Stimulated activated CD4-positive, alpha-beta T cell treated with anti-CD3 and anti-CD28 coated beads, TNF-alpha, amount 100 ng/mL, for 48 hours (primary cell): ENCODE results near the gene ERG.
A peak's percentile ranks its signal among the peaks of the same experiment; 100 is the strongest.

Experiments used
- DNase-seq, 3 donors: peaks; one replicate each; pipeline ENCODE4 v3.0.0-alpha.2; 2020; ENCODE audit warnings: low read depth in 3 of 3

ERG gene

DNA sequence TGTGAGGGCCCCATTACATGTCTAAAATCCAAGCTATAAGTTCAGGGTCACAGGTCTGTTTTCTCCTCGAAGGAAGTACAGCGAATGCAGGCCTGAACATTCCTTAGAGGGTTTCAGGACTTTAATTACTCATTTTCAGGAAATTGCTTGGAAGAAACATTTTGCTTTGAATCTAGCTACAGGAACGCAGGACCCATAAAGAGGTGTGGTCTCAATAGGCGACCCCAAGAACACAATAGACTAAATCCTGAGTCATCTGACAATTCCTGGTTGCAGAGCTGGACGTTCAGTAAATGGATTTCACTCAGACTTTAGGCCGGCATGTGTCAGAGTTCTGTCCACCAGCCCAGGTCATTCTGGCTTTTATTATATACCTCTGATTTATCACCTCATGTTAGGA, 1.0 kb upstream of the ERG start:
- DNase-seq = no peak

DNA sequence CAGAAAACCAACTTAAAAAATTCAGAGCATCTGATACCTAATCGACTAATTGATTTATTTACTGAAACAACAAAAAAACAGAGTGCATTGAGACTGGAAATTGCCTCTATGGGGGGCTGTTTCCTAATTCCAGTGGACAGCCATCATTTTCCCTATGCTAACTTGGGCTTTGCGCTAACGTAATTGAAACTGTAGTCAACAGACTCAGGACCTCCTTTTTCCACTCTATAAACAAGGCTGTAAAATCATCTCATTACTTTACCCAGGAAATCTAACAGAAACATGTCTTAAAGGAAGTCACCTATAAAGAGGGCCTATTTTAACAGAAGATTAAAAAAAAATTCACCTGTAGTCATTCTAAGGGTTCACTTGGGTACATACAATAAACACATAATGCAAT, 2.1 kb downstream of the ERG start:
- DNase-seq = no peak

DNA sequence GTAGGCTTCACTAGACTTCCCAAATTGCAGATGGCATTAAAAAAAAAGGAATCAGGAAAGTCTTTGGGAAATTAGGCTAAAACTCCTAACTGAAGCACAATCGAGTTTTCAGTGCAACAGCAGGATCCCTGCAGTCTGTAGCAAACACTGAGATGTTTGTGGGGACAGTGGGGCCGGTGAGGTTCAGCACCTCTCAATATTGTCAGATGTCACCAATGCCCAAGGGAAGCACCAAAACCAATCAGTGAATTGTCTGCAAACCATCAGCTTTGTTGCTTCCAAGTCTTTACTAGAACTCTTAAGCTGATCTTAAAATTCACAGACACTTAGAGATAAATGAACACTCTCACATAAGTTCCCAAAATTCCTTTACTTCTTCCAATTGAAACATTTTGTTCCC, 2.6 kb downstream of the ERG start:
- DNase-seq = no peak

DNA sequence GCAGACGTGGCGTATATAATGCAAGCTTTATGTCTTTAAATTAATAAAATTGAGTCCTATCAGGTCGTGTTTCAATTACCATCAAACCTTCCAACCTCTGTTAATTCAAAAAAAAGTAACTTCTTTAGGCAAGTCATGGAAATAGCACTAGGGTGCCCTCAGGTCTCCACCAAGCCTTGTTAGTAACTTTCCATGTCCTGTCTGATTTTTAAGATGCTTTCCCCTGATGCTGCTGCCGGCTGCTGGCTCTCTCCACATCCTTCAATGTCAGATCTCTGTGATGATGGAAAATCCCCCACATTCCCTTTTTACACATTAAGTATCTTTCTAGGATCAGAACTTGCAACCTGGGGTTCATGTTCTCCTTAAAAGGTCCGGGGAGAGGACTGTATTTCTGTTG, 3.0 kb downstream of the ERG start:
- no peak for DNase-seq

DNA sequence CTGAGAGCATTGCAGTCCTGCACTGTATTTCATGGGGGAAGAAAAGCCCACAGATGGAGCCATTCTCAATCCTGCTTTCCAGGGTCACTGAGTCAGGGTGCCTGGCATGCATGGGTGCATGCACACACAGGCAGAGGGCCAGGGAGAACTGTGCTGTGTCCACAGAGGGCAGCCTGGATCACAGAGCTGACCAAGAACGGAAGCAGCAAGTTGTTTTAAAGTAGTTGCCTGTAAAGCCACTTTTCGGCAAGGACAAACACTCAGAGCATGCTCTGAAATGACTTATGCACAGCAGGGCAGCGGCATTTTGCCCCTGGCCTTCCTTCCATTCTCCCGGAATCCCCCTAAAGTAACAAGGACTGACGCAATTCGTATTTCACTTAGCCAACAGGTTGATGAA, 3.6 kb downstream of the ERG start:
- DNase-seq = no peak

DNA sequence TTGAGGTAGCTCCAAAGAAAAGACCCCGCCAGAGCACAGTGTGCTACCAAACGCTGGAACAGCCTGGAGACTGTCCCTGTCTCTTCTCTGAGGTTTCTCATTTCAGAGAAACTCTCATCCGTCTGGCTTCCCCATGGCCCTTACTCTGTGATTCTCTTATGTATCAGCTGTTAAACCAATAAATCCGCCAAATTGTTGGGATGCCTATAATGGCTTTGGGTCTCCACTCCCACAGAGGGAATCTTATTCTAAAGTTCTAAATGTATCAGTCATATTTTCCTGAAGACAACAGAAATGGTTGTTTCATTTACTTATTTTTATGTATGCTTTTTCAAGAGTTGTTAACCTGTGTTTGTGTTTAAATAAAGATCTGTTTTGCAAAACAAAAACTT, 4.0 kb downstream of the ERG start:
- no peak for DNase-seq

DNA sequence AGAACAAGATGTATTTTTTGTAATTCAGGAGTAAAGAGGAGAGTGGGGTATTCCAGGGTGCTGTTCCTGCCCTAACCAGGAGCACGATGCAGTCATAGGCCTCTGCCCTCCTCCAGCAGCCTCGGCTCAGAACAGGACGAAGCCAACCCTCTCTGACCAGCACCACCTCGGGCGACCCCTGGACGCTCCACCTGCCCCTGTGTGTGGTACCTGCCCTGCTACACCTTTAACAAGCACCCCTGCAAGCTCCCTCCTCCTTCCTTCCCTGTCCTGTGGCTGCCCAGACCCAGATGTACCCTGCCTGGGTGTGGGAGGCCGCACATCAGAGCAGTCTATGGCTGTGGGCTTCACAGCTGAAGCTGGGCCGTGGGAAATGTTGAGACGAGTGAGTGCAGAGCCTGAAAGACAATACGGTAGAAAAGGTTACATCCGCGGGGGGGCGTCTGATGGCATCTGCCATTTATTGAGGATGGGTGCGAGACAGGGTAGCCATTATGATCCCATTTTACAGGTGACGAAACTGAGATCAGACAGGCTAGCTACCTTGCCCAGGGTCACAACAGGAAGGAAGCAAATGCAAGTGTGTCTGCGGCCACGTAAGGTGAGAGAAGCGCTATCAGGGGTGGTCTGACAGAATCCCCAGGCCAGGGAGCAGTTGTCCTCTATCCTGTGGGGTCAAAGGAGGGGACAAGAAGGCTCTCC, 4.6 kb downstream of the ERG start:
- DNase-seq = no peak

DNA sequence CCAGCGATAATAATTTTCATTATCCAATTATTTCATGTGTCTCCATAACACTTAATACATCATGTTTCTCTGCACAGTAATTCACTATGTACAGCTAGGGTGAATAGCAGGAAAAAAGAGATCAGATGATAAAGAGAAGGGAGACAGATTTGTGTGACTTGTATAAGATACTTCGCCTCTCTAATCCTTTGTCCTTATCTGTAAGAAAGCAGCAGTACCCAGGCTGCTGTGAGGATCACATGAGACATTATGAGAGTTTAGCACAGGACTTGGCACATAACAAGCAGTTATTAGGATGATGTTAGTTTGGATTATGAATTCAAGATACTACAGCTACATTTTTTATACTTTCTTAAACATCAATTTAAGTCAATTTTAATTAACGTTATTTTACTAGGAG, 6.3 kb downstream of the ERG start:
- DNase-seq = no peak

DNA sequence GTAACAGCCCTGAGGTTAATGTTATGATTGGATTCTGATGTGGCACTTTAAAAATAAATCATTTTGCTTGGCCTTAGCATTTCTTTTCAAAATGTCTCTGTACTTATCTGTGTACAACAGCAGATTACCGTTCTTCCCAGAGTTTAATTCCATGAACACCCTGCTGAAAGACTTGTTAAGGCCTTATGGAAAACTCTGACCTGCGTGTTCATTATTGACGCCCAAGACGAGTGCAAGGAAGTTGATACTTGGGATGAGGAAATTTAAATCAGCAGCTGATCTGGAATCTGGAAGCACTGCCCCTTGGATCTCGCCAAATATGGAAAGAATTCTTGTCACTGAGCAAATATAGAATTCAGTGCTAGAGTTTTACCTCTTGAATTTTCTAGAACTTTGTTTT, 6.7 kb downstream of the ERG start:
- no peak for DNase-seq

DNA sequence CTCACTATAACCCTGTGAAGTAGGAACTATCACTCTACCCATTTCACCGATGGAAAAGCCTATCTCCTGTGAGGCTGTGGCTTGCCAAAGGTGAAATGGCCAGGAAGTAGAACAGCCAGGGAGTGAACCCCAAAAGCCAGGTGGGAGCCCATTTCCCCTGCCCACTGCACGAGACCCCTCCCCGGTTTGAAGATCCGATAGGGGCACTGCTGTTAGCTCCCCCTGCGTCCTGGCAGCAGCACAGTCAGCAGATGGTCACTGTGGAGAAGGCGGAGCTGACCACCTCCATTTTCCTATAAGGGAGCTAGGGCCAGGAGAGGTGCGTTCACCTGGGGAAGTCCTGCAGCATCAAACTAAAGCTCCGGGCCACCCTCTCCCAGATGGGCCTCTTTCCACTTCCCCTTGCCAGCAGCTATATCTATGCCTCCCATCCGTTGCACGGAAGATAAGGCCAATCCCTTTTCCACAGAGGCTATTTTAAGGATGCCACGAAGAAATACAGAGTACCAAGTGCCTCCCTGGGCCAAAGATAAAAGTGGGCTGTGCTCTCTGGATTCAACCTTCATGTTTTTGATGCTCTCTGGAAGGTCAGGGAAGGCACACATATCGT, 7.8 kb downstream of the ERG start:
- no peak for DNase-seq

DNA sequence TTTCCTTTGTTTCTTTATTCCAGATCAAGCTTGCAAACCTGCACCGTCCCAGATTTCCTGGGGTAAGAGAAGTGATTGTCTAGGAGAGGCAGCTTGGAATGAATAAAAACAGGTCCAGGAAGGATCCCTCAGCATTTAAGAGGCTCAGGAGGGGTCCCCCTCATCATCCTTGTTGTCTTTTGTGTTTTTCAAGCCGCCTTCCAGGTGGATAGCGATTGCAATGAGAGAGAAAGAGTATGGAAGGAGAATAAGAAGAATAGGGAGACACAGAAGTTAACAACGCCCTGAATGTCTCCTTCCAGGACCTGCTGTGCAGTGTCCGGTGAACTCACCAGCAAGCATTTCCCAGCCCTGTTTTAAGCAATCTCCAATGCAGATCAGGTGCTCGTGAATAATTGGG, 8.5 kb downstream of the ERG start:
- DNase-seq = no peak

DNA sequence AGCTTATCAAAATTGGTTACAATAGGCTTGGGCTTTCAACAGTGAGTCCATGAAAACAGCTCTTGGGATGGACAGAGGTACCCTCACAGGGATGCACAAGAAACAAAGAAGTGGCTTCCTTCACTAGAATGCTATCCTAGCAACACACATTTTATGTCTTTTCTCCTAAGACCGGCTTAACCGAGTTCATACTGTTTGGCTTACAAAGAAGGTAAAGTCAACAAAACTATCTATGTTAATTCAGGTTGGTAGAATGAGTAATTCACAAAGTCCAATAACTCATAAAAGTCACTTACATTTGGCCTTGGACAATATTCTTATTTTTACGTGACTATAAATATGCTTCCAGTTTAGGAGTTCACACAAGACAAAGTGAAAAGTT, 9.0 kb downstream of the ERG start:
- no peak for DNase-seq

DNA sequence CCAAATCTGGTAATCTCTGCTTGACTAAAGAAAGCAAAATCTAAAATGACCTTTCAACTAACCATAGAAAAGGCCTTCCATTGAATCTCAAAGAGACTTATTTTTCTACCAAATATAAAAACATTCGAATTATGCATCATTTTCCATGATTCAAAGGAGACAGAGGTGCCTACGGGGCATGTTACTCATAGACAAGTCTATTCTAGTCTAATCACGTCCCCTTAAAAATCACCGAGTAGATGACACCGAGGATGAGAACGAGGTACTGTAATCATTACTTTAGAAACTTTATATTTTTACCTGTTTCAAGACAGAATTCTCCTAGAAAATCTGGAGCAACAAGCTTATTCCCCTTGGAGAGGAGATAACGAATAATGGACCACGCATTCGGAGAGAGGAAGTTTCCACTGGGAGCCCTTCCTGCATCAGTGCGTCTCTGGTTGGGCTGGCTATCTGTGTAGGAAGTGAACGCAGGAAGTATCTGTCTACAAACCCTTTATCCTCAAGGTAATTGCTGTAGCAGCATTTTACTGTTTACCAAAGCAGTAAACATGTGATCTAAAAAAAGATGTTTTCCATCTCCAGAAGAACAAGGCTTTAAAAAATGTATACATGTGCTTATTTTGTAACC, 9.5 kb downstream of the ERG start:
- DNase-seq = no peak

DNA sequence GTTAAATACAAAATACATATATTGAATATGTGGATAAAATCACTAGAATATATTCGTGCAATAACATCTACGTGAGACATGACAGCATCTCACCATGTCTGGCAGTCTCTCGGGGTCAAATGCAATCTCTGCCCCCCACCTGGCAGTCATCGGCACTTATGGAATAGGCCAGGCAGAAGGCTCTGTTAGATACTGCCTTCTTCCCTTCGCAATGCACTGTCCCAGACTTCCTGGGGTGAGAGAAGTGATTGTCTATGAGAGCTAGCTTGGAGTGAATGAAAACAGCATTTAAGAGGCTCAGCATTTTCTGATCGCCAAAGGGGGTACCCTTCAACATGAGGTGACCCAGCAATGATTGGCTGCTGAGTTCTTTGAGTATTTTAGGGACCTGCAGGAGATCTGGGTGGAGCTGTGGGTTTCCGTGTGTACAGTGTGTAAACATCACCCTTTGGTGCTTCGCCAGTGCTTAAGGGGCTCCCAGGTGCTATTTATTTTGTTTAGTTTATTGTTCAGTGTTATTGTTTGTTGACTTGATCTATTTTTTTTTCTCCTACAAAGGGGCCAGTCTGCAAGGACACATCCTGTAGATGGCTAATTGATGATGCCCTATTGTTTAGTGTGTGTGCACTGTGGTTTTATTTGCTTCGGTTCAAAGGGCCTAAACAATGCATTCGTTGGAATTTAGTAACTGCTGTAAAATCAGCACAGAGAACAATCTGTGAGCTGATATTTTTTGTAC, 10.2 kb downstream of the ERG start:
- no peak for DNase-seq

DNA sequence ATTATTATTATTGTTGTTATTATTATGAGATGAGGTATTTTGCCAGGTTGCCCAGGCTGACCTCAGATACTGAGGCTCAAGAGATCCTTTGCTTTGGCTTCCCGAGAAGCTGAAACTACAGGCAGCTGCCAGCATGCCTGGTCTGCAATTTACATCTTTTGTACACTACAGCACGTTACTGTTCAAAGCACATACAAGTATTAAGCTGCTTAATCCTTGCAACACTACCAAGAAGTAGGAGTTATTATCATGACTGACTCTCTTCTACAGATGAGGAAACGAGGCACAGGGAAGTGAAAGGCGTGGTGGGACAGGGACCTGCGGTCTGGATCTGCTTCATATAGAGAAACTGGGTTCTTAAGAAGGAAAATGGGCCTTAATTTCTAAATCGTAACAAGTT, 11.6 kb downstream of the ERG start:
- no peak for DNase-seq

DNA sequence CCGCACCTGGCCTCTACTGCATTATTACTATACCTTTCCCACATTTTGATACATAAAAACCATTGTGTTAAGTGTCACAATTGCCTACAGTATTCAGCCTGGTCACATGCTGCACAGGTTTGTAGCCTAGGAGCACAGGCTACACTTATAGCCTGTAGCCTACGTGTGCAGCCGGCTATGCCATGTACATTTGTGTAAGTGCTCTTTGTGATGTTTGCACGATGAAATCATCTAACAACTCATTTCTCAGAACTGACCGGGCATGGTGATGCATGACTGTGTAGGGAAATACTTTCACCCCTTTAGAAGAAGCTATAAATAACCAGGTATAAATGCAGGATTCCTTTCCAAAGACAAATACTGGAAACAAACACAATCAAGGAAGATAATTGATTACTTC, 12.1 kb downstream of the ERG start:
- DNase-seq = no peak

DNA sequence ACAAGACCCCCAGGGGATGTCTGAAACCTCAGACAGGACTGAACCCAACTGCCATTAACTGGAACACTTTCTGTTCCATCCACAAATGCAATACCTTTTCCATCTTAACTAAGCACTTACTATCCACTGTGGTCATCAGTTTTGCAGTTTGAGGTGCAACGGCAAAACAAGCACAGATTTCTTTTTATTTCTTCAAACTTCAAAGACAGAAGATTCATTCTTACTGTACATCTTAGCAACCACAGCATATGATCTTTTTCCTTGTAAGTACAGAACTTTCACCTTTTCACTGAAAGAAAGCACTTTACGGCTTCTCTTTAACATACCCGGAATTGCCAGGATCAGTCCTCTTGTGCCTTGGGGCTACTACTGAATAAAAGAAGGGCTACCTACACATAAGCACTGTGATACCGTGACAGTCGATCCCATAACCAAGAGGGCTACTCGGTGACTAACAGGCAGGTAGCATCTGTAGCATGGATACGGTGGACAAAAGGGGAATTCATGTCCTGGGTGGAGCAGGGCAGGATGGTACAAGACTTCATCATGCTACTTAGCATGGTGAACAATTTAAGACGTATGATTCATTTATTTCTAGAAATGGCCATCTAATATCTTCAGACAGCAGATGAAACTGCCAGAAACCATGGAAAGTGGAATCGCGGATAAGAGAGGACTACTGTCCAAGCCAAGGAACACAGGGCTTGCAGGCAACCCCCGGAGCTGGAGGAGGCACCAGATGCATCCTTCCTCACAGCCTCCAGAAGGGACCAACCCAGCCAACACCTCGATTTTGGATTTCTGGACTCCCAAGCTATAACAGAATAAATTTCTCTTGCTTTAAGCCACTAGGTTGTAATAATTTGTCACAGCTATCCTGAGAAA, 18.4 kb downstream of the ERG start:
- no peak for DNase-seq

DNA sequence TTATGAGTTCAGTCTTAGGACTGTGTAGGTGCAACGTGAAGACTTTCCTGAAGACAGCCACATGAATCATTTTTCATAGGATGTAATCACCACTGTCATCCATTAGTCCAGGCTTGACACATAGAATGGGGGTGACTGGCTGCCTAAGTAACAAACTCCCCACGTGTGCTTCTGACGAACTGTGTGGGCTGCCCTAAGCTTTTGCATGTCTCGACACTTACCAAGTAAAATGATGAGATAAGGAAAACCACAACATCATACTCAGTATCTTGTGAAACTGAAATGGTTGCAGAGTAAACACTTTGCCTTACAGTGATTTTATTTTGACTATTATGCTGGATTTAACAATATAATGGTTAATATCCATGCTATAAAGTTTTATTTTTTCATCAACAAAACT, 19.5 kb downstream of the ERG start:
- peak in 2 of 3 donors; percentile 3 to 18 for DNase-seq

DNA sequence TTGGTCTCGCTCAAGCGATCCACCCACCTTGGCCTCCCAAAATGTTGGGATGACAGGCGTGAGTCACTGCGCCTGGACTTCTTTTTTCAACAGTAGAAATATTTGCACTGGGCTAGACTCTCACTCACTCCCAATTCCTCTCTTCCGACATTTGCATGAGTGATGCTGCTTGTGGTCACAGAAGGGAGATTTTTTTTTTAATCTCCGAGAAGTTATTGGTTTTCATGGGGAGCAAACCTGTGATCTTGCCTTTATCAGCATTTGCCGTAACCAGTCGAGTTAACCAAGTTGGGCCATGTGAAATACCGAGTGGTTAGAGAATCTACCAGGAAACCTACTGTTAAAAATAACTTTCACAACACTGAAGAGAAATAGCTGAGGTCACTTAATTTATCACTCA, 21.1 kb downstream of the ERG start:
- no peak for DNase-seq

DNA sequence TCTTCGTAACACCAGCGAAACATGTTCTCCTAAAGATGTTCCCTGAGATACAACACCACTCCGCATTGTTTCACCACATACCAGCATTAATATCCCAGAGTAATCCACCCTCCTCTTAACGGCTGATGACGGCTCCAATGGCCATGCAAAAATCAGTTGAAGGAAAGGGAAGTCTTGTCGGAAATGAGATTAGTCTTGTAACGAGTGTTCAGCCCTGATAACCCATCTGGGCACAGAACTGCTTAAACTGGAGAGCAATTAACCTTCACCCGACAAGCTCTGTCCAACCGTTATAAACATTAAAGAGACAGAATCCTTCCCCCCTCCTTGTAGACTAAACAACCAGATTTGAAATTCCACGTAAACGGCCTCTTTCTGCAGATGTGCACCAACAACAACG, 21.9 kb downstream of the ERG start:
- DNase-seq = no peak

DNA sequence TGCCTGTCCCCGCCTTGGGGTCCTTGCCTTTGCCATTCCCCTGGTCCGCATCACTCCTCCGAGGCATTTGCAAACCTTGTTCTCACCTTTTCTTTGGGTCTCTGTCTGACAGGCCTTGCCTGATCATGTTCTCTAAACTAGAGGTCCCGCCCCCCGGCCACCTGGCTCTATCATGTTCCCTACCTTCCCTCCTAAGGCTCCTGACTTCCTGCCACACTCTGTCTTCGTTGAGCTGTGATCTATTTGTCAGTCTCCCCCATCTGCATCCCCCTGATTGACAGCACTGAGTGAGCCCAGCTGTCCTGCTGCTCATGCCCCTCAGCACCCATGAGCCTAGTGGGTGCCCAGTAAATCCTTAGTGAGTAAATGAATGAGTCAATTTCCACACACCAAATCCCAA, 22.8 kb downstream of the ERG start:
- DNase-seq = no peak

DNA sequence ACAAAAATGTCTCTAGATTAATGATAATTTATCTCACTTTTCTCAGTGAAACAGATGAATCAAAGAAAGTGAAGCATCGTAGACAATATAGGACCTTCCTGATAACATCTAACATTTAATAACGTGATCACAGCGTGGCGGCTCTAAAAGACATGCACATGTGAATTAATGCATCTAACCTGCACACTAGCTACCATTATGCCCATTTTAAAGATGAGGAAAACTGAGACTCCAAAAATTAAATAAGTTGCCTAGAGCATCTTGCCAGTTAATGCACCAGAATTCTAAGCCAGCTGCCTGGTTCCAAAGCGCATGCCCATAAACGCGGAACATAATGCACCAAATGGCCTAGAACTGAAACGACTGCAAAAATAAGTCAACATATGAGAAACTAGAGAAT, 23.5 kb downstream of the ERG start:
- no peak for DNase-seq
